GM19467 (cell line): ENCODE measurements around the gene SUMO2.
"Not testable (repeated sequence)": the region's sequence is repeated elsewhere in the genome, so short reads cannot be mapped to it uniquely, and the experiment has no call there.

Source experiments
- ATAC-seq: cut with Tn5 transposase; IDR thresholded peaks from one replicate; pipeline ENCODE4 v1.9.1; 2021; ENCODE audit warnings: mild to moderate bottlenecking, moderate library complexity; ENCODE audit not compliant: unreplicated experiment

Gene SUMO2

GRCh38 chr17:75146592-75146991, 36.2 kb downstream of the SUMO2 start:
- no peak for ATAC-seq

- ATAC-seq = no peak
Measured at GRCh38 chr17:75144816-75145512, 37.8 kb downstream of the SUMO2 start.

- ATAC-seq = no peak
Measured at GRCh38 chr17:75142236-75142971, 40.4 kb downstream of the SUMO2 start.

- ATAC-seq = no peak
Measured at GRCh38 chr17:75138519-75138918, 44.2 kb downstream of the SUMO2 start.

- not testable (repeated sequence) for ATAC-seq
Measured at GRCh38 chr17:75137762-75138161, 45.0 kb downstream of the SUMO2 start.

- no peak for ATAC-seq
Measured at GRCh38 chr17:75135946-75136345, 46.8 kb downstream of the SUMO2 start.

- ATAC-seq = no peak
Measured at GRCh38 chr17:75135452-75135851, 47.3 kb downstream of the SUMO2 start.

- not testable (repeated sequence) for ATAC-seq
Measured at GRCh38 chr17:75133607-75134347, 49.0 kb downstream of the SUMO2 start.

- no peak for ATAC-seq
Measured at GRCh38 chr17:75133001-75133400, 49.8 kb downstream of the SUMO2 start.

GRCh38 chr17:75132018-75133000, 50.5 kb downstream of the SUMO2 start:
- ATAC-seq = not testable (repeated sequence)

- ATAC-seq = peak; percentile 73
Measured at GRCh38 chr17:75131278-75132017, 51.3 kb downstream of the SUMO2 start, which contains the start of gene NT5C. Gene NT5C, minus strand, starts transcription at chr17:75131742. Its CDS starts 35 bp downstream, at chr17:75131707.

GRCh38 chr17:75130632-75131277, 52.0 kb downstream of the SUMO2 start:
- ATAC-seq = no peak

- ATAC-seq = no peak
Measured at GRCh38 chr17:75130059-75130631, 52.6 kb downstream of the SUMO2 start.

GRCh38 chr17:75129576-75129975, 53.2 kb downstream of the SUMO2 start:
- ATAC-seq = no peak

GRCh38 chr17:75128694-75129505, 53.9 kb downstream of the SUMO2 start:
- no peak for ATAC-seq

GRCh38 chr17:75127936-75128335, 54.8 kb downstream of the SUMO2 start:
- not testable (repeated sequence) for ATAC-seq

GRCh38 chr17:75126954-75127353, 55.8 kb downstream of the SUMO2 start:
- no peak for ATAC-seq

- ATAC-seq = no peak
Measured at GRCh38 chr17:75125984-75126383, 56.8 kb downstream of the SUMO2 start.
